GM10248 (cell line): Measurements from ENCODE around the gene DCAF10.
"Not testable (repeated sequence)": the region's sequence is repeated elsewhere in the genome, so short reads cannot be mapped to it uniquely, and the experiment has no call there.

Experiments
- CTCF ChIA-PET: fragments of 300-600 bp; sonication (Branson Sonifier 250); formaldehyde crosslinking; extraction: SDS; loops from one replicate; lab custom pipeline; 2021; ENCODE audit warnings: antibody characterized with exemption; lab: Yijun Ruan, JAX
- POLR2A ChIA-PET: fragments of 350-650 bp; sonication (Branson Sonifier 250); formaldehyde crosslinking; extraction: SDS; loops from one replicate; lab custom pipeline; 2020; ENCODE audit warnings: antibody characterized with exemption; lab: Yijun Ruan, JAX
- DNase-seq: peaks from one replicate; pipeline ENCODE4 v3.0.0; 2012; ENCODE audit errors: extremely low spot score
- CTCF ChIP-seq: IDR thresholded peaks from 2 replicates; pipeline ENCODE4 v1.5.1; 2012; ENCODE audit warnings: mild to moderate bottlenecking, low read depth; ENCODE audit errors: extremely low read depth, missing control alignments, control extremely low read depth

The DCAF10 gene

GRCh38 chr9:37801959-37802711, 1.5 kb downstream of the DCAF10 start:
- DNase-seq, result no peak
- TF ChIP-seq CTCF, result no peak
- ChIA-PET POLR2A (no interaction called here), CTCF (interaction anchor here (1.4 kb wide), 1 partner anchor 103 kb away, joined by 3 read pairs; no protein-coding TSS in a partner anchor)

DNA sequence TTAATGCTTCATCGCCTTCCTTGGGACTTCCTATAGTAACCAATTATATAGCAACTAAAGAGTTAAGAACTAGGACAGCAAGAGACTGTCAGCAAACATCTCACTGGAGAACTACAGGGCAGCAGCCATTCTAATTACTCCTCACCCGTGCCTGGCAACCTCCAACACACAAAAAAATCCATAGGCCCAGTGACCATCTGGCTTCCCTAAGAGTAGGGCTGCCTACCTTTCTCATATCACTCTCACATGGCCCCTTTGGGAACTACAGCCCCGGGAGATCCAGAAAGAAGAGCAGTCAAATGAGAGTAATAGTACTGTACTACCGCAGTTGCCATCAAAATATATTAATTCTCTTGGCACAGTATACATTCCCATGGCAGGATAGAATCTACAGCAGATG, 5.7 kb downstream of the DCAF10 start:
- no peak for TF ChIP-seq CTCF
- ChIA-PET POLR2A (no interaction called here), CTCF (interaction anchor here (1.0 to 2.1 kb wide), 2 partner anchors 10 to 13 kb away, joined by 3 to 9 read pairs; no protein-coding TSS in a partner anchor)
- DNase-seq, result no peak

DNA sequence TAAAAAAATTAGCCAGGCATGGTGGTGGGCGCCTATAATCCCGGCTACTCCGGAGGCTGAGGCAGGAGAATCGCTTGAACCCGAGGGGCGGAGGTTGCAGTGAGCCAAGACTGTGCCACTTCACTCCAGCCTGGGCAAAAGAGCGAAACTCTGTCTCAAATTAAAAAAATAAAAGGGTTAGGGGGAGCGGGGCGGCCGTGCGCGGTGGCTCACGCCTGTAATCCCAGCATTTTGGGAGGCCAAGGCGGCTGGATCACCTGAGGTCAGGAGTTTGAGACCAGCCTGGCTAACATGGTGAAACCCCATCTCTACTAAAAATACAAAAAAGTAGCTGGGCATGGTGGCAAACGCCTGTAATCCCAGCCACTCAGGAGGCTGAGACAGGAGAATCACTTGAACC, 9.1 kb downstream of the DCAF10 start:
- CTCF ChIA-PET, result interaction anchor here (0.9 to 1.8 kb wide), 4 partner anchors 12 to 94 kb away, joined by 3 to 4 read pairs (median 4); no protein-coding TSS in a partner anchor
- POLR2A ChIA-PET, DNase-seq: not testable (repeated sequence)

DNA sequence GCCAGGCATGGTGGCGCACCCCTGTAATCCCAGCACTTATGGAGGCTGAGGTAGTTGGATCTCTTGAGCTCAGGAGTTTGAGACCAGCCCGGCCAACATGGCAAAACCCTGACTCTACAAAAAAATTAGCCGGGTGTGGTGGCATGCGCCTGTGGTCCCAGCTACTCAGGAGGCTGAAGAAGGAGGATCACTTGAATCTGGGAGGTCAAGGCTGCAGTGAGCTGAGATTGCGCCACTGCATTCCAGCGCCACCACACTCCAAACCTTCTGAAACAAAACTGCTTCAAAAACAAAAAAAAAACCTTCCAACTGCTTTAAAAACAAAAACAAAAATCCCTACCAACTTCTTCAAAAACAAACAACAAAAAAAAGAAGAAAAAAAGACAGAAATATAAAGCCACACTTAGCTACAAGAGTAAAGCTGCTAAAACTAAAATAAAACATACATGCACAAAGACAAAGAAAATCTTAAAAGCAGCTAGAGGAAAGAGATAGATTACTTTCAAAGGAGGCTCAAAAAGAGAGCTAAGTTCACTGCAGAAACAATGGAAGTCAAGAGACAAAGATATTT, 11.4 kb downstream of the DCAF10 start:
- POLR2A ChIA-PET, result no interaction called here
- TF ChIP-seq CTCF, result no peak
- no peak for DNase-seq
- CTCF ChIA-PET, result interaction anchor here (1.2 to 2.4 kb wide), 4 partner anchors 9 to 19 kb away, joined by 4 to 8 read pairs (median 4); no protein-coding TSS in a partner anchor

DNA sequence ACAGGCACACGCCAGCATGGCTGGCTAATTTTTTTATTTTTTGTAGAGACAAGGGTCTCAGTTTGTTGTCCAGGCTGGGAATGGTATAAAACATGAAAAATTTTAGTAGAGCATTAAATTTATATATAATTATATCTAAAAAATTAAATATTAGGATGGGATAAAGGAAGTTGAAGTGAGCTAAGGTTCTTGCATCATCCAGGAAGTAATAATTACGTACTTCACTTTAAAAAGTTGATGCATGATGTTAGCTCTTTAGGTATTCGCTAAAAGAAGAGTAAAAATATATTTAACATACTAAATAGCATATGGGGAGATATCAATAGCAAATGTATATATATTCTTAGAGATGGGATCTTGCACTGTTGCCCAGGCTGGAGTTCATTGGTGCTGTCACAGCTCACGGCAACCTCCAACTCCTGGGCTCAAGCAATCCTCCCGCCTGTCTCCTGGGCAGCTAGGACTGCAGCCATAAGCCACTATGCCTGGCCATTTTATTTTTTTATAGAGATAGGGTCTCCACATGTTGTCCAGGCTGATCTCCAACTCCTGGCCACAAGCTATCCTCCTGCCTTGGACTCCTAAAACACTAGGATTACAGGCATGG, 12.3 kb downstream of the DCAF10 start:
- ChIA-PET POLR2A (no interaction called here), CTCF (interaction anchor here (1.2 to 1.4 kb wide), 2 partner anchors 13 to 18 kb away, joined by 4 read pairs; no protein-coding TSS in a partner anchor)
- TF ChIP-seq CTCF, result no peak
- no peak for DNase-seq

- POLR2A ChIA-PET, result no interaction called here
- DNase-seq, result no peak
- TF ChIP-seq CTCF, result no peak
- CTCF ChIA-PET, result interaction anchor here (1.0 to 1.9 kb wide), 3 partner anchors 9 to 15 kb away, joined by 3 to 9 read pairs (median 5); no protein-coding TSS in a partner anchor
These were observed 18.3 kb downstream of the DCAF10 start for GRCh38 chr9:37818849-37819248.

DNA sequence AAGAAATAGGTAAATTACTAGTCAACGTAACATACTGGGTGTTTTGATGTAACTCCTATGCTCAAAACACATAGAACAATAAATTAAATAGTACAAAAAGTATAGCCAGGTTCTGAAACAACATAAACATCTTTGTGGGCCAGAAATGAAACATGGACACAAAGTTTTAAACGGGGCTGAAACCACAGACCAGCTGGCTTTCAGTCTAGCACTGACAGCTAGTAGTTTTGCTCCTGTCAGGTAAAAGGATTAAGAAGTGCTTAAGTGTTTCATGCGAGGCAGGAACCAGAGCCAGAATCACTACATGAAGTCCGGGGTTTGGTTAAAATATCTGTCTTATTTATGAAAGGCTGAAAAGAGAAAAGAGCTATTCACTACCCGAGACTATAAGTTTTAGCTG, 19.5 kb downstream of the DCAF10 start:
- ChIA-PET POLR2A (no interaction called here), CTCF (interaction anchor here (0.7 to 1.9 kb wide), 4 partner anchors 9 to 15 kb away, joined by 3 to 9 read pairs (median 6); no protein-coding TSS in a partner anchor)
- no peak for TF ChIP-seq CTCF
- no peak for DNase-seq

GRCh38 chr9:37825174-37825573, 24.6 kb downstream of the DCAF10 start:
- DNase-seq, POLR2A ChIA-PET: not testable (repeated sequence)
- CTCF ChIA-PET, result interaction anchor here (0.8 to 1.2 kb wide), 2 partner anchors 12 to 18 kb away, joined by 4 read pairs; no protein-coding TSS in a partner anchor
